ENCODE data around the gene CDKAL1.
"Not testable (repeated sequence)": the region's sequence is repeated elsewhere in the genome, so short reads cannot be mapped to it uniquely, and the experiment has no call there.

CDKAL1 gene

DNA sequence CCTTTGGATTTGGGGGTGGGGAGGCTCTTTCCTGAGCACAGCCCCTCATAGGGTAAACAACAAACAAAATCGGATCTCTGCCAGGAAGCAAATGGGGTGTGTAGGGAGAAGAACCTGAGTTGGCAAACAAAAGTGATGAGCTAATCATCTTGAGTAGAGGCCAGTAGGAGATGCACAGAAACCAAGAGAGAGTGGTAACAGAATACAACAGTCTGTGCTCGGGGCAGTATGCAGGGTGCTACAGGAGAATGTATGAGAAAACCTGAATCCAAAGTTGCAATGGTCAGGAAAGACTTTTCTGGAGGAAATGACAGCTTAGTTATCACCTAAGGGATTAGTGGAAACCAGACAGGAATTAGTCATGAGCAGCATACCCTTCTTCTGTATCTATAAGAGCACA, 177.8 kb downstream of the CDKAL1 start:
- DNase-seq: no peak

DNA sequence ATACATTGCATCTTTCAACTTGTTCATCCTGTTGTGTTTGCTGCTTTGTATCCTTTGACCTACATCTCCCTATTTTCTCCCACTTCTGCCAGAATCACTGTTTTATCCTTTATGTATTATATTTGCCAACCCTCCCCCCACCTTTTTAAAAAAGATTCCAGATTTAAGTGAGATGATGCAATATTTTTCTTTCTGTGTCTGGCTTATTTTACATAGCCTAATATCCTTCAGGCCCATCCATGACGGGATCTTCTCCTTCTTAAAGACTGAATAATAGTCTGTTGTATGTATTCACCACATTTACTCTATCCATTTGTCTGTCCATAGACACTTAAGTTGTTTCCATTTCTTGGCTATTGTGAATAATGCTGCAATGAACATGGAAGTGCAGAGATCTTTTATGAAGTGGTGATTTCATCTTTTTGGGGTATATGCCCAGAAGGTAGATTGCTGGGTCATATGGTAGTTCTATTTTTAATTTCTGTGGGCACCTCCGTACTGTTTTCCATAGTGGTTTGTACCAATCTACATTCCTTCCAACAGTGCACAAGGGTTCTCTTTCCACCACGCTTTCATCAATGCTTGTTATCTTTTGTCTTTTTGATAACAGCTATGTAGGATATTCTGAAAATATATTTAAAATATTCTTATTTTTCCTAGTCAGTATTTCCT, 181.0 kb downstream of the CDKAL1 start:
- no peak for DNase-seq

DNA sequence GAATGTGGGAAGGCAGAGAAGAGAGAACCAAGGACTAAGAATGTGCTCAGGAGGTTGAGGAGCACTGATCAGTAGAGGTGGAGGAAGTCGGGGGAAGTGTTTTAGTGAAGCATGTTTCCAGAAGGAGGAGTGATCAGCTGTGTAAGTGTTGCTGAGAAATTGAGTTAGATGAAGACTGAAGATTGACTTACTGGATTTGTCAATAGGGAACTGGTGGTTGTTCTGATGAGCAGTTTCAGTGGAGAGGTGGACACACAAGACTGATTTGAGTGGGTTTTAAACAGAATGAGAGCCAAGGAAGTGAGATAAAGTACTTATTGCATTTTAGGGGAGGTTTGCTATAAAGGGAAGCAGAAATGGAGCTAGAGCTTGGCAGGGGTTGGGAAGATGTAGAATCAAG, 182.6 kb downstream of the CDKAL1 start:
- no peak for DNase-seq

DNA sequence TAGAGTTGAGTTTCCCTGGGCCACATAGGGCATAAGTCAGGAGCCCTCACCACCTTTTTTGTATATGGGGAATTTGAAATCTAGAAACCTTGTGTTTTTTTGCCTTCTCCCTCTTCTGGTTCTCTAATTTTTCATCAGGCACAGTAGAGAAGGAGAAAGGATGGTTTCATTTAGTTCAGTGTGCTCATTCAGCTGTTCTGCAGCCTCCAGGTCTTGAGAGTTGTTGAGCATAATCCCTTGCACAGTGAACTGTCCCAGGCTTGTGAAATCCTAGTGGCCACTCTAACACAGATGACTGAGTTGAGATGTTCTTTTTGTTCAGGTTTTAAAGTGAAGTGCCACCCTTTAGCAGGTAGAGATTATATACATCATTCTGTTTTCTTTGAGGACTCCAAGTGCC, 183.5 kb downstream of the CDKAL1 start:
- no peak for DNase-seq

DNA sequence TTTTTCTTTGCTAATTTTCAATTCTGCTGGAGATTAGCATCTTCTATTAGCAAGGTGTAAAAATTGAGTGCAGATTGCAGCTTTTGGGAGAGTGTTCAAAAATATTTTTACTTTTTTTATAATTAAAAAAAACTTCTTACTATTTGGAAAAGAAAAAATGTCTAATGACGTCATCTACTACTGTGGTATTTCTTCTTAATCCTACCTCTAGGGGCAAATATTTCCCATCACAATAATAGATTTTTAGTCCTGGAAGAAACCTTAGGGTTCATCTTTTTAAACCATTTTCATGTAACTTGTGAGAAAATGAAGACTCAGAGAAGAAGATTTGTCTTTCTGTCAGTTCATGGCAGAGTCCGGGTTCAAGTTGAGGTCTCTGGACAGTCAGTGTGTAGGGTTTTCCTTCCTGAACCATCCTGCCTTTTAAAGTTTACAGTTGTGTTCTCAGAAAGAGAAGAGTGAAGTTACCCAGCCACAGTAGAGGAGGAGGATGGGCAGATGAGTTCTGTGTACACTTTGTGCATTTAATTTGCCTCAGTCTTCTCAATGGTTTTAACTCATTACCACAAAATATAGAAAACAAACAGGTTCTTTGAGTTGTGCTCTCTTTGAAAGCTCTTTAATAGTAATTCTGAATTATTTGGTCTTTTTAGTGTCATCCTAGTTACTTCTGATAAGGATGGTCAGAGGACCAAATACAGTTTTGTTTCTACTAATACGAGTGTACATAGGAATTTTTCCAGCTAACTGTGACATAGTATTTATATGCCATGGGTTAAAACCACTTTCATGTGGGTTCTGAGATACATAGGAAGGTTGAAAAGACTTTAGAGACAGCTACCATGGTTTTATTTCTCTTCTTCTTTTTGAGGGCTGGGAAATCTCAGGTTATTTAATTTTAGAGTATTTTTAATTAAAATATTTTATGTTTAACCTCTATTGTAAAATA, 184.7 kb downstream of the CDKAL1 start:
- DNase-seq: no peak

DNA sequence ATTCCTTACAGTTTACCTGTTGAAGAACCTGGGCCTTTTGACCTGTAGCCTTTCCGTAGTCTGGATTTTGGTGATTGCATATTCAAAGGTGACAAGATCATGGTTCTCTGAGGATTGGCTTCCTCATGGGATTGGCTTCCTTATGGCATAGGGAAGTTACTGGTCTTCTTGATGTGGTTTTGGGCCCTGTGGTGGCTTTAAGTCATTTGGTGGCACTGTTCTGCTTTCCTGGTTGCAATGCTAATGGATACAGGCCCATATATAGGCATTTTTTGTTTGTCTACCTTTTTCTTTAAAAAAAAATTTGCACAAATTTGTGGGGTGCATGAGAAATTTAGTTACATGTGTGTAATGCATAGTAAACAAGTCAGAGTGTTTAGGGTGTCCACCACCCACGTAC, 185.7 kb downstream of the CDKAL1 start:
- DNase-seq: no peak

DNA sequence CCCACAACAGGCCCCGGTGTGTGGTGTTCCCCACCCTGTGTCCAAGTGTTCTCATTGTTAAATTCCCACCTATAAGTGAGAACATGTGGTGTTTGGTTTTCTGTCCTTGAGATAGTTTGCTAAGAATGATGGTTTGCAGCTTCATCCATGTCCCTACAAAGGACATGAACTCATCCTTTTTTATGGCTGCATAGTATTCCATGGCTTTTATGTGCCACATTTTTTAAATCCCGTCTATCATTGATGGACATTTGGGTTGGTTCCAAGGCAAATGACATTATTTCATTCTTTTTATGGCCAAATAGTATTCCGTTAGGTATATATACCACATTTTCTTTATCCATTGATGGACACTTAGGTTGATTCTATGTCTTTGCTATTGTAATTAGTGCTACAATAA, 186.9 kb downstream of the CDKAL1 start:
- not testable (repeated sequence) for DNase-seq

DNA sequence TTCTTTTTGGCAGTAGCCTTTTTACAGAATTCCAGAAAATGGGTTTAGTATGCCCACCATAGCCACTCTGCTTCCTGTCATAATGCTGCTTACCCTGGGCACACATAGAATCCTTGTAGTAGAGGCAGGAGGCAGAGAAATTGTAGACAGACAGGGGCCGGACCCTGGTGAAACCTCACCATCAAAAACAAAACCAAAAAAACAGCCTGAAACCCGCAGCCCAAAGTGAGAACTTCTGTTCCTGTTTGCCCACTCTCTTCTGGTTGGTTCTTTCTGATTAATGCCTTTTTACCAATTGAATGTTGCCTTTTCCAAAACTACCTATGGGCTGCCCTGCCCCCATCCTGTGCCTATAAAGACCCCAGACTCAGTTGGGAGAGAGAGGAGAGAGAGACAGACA, 188.2 kb downstream of the CDKAL1 start:
- DNase-seq: no peak

DNA sequence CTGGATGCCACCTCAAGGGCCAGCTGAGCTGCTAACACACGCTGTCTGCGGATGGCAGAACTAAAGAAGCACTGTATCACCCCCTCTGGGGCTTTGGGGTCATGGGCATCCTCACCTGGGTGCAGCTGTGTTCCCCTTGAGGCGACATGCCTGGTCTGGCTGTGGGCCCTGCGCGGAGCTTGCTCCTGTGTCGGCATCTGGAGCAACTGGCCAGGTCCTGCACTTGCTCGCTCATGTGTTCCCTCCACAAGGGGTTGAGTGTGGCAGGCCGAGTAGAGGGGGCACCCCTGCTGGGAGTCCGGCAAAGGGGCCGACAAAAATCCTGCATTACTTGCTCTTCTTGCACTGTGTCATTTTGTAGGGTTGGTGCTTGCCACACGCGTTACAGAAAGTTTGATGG, 189.0 kb downstream of the CDKAL1 start:
- DNase-seq: no peak

DNA sequence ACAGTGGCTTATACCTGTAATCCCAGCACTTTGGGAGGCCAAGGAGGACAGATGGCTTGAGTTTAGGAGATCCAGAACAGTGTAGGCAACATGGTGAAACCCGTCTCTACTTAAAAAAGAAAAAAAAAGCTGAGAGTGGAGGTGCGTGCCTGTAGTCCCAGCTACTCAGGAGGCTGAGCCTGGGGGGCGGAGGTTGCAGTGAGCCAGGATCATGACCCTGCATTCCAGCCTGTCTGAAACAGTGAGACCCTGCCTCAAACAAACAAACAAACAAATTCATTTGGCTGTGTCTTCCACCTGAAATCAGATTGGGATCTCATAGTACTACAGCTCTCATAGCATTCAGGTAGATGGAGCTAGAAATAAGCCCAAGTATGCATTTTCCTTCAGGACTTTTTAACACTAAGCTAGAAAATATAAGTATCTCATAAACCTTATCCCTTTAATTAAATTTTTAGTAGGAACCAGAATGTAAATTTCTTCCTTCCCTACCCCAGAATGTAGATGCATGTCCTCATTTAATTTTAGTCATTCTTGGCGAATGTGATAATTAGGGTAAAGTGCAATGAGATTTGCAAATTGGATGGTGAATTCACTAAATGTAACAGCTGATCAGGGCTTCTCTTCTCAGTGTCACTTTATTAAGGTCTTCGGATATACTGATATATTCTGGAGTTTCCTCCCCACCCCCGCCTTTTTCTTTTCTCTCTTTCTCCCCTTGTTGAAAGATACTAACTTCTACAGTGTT, 190.4 kb downstream of the CDKAL1 start:
- no peak for DNase-seq

DNA sequence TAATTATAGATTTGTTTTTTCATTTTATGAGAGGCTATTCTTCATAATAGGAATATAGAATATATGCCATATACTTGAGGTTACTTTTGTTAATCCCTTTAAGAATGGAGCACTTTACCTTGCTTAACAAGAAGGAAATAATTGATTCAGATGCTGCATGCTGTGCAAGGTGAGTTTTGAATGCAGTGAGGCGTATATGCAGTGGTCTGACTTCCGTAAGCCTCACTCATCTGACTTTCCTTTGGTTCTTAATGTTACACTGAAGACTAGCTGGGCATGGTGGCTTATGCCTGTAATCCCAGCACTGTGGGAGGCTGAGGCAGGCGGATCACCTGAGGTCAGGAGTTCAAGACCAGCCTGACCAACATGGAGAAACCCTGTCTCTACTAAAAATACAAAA, 191.0 kb downstream of the CDKAL1 start:
- DNase-seq: not testable (repeated sequence)

DNA sequence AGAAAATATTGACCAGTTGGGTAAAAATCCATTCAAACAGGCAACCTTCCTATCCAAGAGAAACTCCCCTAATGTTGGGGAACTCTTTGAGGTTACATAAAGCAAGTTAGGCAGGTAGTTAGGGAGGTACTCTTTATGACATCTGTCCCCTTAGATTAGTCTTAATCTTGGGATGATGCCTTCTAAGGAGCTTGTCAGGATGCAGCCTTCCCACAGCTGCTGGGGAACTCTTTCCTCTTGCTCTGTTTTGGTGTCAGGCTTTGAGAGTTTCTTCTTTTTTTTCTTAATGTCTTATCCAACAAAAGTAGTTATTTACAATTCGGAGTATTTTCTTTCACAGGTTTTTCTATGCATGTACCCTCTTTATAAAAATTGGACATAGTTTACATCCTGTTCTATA, 194.8 kb downstream of the CDKAL1 start:
- DNase-seq: no peak

DNA sequence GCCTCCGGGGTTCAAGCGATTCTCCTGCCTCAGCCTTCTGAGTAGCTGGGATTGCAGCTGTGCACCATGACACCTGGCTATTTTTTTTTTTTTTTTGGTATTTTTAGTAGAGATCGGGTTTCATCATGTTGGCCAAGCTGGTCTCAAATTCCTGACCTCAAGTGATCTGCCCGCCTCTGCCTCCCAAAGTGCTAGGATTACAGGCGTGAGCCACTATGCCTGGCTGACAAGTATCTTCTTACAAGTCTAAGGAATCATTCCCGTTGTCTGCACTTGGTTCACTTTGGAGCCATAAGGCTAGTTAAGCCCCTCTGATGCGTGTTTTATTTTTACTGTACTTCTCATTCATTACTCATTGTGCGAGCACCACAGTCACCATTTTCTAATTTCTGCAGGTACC, 198.1 kb downstream of the CDKAL1 start:
- not testable (repeated sequence) for DNase-seq

DNA sequence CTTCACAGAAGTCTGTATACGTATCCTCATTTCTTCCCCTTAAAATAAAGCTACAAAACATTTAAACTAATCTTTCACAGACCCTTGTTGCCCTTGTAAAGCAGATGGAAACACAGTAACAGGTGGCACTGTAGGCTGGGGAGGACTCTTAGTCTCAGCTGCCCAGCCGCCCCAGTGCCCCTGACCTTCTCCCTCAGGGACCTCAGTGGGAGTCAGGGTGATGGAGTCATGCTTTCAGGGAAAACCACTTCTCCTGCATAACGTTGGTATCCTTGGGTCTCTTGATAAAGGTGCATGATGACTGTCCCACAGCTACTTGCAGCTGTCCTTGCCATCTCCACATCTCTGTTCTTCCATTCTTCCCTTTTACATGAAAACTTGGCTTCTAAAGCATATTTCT, 198.6 kb downstream of the CDKAL1 start:
- DNase-seq: no peak

DNA sequence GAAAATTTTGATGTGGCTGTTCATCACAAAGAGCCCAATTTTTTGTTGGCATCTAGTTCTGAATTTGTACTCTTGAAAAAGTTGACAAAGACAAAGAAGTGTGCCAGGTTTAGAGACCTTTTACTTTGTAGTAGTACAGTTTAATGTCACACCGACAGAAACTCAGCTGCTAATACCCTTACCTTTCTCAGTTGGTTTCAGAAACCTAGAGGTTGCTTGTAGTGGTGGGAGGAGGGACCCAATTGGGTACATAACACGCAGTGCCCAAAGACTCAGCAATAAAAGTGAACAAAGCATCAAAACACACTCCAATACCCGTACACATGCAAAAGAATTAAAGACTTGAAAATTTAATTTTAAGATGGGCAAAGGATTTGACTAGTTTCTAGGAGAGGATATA, 203.7 kb downstream of the CDKAL1 start:
- no peak for DNase-seq

DNA sequence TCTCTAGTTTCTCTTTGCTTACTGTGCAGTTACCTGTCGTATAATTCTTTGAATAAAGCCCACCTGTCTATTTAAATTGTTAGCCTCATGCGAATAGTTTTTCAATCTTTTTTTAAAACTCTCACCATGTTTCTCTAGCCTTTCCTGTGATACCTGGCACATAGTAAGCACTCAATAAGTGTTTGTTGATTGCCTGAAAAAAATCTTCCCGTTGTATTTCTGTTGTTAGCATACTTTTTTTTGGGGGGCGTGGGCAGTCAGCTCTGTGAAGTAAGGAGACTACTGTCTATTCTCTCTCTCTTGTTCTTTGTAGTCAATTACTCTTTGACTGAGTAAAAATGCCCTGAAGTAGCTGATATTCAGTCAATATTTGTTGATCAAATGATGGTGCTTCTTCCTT, 205.8 kb downstream of the CDKAL1 start:
- DNase-seq: no peak

DNA sequence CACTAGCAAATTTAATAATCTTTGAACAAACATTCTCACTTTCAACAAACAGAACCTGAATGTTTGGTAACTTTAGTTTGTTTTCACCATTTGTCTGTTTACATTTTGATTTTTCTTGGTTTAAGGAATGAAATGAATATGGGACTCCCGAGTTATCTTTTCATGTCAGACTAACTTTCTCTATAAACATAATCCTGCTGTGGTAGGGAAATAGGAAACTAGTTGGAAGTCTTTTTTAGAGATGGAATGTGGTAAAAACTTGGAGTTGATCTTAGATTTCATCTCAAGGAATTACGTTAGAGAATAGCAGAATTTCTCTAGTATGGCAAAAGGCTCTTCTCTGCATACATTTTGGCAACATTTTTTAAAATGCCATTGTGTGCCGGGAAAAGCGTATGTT, 206.5 kb downstream of the CDKAL1 start:
- DNase-seq: no peak

DNA sequence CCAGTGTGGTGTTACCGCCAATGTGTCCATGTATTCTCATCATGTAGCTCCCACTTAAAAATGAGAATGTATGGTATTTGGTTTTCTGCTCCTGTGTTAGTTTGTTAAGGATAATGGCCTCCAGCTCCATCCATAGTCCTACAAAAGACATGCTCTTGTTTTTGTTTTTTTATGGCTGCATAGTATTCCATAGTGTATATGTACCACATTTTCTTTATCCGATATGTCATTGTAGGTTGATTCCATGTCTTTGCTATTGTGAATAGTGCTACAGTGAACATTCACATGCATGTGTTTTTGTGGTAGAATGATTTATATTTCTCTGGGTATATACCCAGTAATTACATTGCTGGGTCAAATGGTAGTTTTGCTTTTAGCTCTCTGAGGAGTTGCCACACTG, 207.2 kb downstream of the CDKAL1 start:
- DNase-seq: no peak

DNA sequence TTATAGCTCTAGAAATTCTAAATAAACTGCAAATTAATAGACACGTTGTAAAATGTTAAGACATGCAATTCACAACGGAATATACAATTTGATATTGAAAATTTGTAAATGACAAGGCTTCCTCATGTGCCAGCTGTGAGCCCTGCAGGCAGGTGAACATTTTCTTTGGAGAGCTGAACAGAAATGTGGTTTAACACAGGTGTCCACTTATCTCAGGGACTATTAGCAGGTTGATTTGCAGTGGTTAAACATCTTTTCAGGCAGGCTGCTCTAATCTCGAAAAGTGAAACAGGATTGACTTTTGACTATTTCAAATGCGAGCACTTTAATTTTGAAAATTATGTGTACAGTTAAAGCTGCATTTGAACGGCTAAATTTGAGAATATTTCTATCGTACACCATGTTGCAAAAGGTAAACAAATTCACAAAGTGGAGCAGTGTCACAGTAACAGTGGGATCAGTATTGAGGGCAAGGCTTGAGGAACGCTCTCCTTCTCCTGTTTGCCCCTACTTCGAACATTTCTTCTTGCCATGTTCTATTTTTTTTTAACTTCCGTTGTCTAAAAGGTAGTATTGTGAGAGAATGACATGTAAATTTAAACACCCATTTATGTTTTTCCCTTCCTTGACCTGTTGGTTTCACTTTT, 210.8 kb downstream of the CDKAL1 start:
- no peak for DNase-seq

DNA sequence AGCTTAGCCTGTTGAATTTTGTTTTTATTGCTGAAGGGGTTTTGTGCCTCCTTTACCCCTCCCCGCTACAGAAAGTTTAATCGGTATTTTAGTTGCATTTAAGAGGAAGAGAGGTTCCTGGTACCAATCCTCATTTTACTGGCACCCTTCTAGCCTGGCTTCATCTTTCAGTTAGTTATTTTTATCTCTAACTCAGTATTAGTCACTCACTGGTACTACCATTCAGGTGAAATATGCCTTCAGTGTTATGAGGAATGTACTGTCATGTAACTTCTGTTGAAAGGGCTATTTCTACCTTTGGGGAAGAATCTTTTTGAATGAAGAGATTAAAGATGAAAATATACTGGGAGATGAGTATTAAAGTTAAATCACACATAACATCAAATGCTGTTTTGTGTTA, 211.8 kb downstream of the CDKAL1 start:
- no peak for DNase-seq

DNA sequence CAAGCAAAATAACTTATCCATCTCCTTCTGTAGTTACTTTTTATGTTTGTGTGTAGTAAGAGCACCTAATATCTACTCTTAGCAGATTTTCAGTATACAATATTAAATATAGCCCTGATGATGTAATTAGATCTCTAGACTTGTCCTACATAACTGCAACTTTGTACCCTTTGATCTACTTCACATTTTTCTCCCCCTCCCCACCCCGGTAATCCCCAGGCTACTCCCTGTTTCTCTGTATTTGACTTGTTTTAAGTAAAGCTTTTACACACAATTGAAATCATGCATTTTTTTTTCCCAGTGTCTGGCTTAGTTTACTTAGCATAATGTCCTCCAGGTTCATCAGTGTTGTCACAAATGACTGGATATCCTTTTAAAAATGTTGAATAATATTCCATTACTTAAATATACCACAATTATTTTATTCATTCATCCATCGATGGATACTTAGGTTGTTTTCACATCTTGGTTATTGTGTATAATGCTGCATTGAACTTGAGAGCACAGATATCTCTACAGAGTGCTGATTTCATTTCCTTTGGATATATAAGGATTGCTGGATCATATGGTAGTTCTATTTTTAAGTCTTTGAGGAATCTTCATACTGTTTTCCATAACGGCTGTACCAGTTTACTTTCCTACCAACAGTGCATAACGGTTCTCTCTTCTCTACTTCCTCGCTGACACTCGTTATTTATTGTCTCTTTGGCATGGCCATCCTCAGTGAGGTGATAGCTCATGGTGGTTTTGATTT, 212.7 kb downstream of the CDKAL1 start:
- DNase-seq: no peak

DNA sequence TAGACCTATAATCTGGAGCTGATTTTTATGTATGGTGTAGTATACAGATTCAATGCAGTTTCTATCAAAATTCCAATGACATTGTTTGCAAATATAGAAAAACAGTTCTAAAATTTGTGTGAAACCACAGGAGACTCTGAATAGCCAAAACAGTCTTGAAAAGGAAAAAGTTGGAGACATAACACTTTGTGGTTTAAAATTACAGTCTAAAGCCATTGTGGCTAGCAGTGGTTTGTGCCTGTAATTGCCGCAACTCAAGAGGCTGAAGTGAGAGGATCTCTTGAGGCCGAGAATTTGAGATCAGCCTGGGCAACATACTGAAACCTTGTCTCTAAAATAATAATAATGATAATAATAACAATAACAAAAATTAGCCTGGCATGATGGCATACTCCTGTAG, 213.7 kb downstream of the CDKAL1 start:
- no peak for DNase-seq

Data from activated CD4-positive, alpha-beta T cell treated with anti-CD3 and anti-CD28 coated beads for 4 hours (primary cell).